ENCODE measurements around the gene SIRPD. TPM values are rescaled to one million over a fixed set of nuclear protein-coding genes. Genes with fewer than 3 reads are reported as not detected.

Gene SIRPD
- total RNA-seq, 1 donor from 2014 or later: not detected

DNA sequence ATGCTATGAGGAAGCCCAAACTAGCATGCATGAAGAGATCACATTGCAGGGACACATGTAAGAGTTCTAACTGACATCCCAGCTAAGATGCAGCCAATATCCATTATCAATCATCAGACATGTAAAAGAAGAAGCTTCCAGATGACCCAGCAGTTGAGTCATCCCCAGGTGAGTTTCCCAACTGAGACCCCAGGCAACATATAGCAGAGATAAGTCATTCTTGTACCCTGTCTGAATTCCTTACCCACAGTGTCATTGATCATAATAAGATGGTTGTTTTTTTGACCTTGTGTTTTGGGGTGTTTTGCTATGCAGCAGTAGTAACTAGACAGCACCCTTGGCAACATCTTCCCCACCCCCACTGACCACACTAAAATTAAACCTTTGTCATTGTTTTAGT is 18.9 kb downstream of the SIRPD start:
- TF ChIP-seq, protein P1, sequence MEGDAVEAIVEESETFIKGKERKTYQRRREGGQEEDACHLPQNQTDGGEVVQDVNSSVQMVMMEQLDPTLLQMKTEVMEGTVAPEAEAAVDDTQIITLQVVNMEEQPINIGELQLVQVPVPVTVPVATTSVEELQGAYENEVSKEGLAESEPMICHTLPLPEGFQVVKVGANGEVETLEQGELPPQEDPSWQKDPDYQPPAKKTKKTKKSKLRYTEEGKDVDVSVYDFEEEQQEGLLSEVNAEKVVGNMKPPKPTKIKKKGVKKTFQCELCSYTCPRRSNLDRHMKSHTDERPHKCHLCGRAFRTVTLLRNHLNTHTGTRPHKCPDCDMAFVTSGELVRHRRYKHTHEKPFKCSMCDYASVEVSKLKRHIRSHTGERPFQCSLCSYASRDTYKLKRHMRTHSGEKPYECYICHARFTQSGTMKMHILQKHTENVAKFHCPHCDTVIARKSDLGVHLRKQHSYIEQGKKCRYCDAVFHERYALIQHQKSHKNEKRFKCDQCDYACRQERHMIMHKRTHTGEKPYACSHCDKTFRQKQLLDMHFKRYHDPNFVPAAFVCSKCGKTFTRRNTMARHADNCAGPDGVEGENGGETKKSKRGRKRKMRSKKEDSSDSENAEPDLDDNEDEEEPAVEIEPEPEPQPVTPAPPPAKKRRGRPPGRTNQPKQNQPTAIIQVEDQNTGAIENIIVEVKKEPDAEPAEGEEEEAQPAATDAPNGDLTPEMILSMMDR (IDR thresholded peaks at IDR 0.05): no peak
- TF ChIP-seq EZH2phosphoT487 (IDR thresholded peaks at IDR 0.05): no peak
- no peak for TF ChIP-seq EZH2 (IDR thresholded peaks at IDR 0.05)
- no peak overlapping the region for H3K4me3 ChIP-seq
- no peaks in the 10 kb centered on the region for H3K79me2 ChIP-seq (ENCODE audit: low read depth)
- DNase-seq (ENCODE audit: low spot score): no peak
- no peak overlapping the region for H3K9ac ChIP-seq
- H3K9me3 ChIP-seq (ENCODE audit: low read depth): no peaks in the 10 kb centered on the region
- H3K4me1 ChIP-seq: no peaks in the 10 kb centered on the region
- no peaks in the 10 kb centered on the region for H3F3A ChIP-seq (ENCODE audit: low read depth)
- no peaks in the 10 kb centered on the region for H3K36me3 ChIP-seq
- H3K36me3 Mint-ChIP-seq: no peaks in the 10 kb centered on the region
- H4K20me1 ChIP-seq (ENCODE audit: low read depth): no peaks in the 10 kb centered on the region
- H3K4me2 ChIP-seq: no peak overlapping the region
- H3K27ac Mint-ChIP-seq: no peak overlapping the region
- no peak overlapping the region for H2AFZ ChIP-seq (replicated peaks)
- no peaks in the 10 kb centered on the region for H3K27me3 ChIP-seq
- no peaks in the 10 kb centered on the region for H3K9me3 Mint-ChIP-seq
- H3K27ac ChIP-seq: no peak overlapping the region
- H3K4me3 Mint-ChIP-seq: no peak overlapping the region
- peaks cover 2% of the 10 kb centered on the region for H3K27me3 Mint-ChIP-seq (ENCODE audit: insufficient read depth, low read depth)
- H3K4me1 Mint-ChIP-seq: no peaks in the 10 kb centered on the region

DNA sequence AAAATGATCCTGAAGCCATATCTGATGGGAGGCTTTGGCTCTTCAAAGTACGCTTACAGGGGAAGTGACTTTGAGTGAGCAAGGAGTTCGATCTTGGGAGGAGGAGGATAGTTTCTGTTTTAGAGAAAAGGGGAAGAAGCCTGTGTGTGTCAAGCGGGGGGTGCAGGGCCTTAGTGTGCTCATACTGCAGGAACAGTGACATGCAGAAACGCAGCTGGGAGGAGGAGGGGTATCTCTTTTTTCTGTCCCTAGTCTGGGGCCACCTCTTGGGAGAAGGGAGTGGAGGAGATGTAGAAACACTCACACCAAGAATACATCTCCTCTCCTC is 19.8 kb downstream of the SIRPD start:
- Histone ChIP-seq H3K9ac (no peak overlapping the region), H3K27me3 (no peaks in the 10 kb centered on the region), H3K36me3 (no peaks in the 10 kb centered on the region), H3K4me2 (no peak overlapping the region), H3K4me3 (no peak overlapping the region), H3K27ac (no peak overlapping the region), H2AFZ (replicated peaks) (no peak overlapping the region), H4K20me1 (ENCODE audit: low read depth) (no peaks in the 10 kb centered on the region), H3K4me1 (peaks cover 6% of the 10 kb centered on the region), H3F3A (ENCODE audit: low read depth) (no peaks in the 10 kb centered on the region), H3K79me2 (ENCODE audit: low read depth) (no peaks in the 10 kb centered on the region), H3K9me3 (ENCODE audit: low read depth) (no peaks in the 10 kb centered on the region)
- DNase-seq (ENCODE audit: low spot score): no peak
- Mint-ChIP-seq H3K27me3 (ENCODE audit: insufficient read depth, low read depth) (peaks cover 2% of the 10 kb centered on the region), H3K4me1 (no peaks in the 10 kb centered on the region), H3K27ac (no peak overlapping the region), H3K4me3 (no peak overlapping the region), H3K9me3 (no peaks in the 10 kb centered on the region), H3K36me3 (no peaks in the 10 kb centered on the region)
- TF ChIP-seq EZH2 (IDR thresholded peaks at IDR 0.05) (no peak), EZH2phosphoT487 (IDR thresholded peaks at IDR 0.05) (no peak)
- TF ChIP-seq, protein P1 (IDR thresholded peaks at IDR 0.05): no peak

DNA sequence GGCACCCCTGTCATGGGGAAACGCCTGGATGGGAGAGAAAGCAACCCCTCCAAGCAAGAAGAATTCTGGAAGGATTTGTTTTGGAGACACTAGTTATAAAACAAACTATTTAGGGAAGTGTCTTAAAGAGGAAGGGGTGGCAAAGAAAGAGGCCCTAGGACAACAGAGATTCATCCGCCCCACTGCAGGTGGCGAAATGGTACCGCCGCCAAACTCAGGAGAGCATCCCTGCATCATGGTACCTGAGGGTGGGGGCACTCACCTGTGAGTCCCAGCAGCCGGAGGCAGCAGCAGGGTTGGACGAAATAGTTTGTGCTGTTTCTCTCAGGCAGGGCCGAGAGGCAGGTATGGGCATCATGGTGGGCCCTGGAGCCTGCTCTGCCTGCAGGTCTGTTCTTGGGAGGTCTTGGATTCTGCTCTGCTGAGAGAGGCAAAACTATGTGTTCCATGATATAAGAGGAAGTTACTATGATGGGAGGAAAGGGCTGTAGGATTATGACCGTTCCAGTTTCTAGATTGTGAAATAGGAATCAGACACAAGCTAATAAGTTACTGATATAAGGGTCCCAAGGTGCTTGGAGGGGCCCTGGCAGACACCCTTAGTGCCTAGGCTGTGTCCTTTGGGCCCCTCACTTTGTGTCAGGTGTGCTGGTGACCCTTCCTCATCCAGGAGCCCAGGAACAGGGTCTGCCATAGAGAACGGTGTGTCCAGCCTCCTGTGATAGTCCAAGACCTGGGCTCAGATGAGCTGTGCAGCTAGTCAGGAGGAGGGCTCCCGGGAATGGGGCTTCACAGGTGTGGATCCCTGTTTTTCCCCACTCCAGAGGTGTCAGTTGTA is 20.4 kb downstream of the SIRPD start:
- H2AFZ ChIP-seq (replicated peaks): no peak overlapping the region
- no peaks in the 10 kb centered on the region for H3K79me2 ChIP-seq (ENCODE audit: low read depth)
- no peaks in the 10 kb centered on the region for H4K20me1 ChIP-seq (ENCODE audit: low read depth)
- no peak overlapping the region for H3K4me2 ChIP-seq
- no peak overlapping the region for H3K9ac ChIP-seq
- H3K27me3 Mint-ChIP-seq (ENCODE audit: insufficient read depth, low read depth): peaks cover 2% of the 10 kb centered on the region
- peaks cover 6% of the 10 kb centered on the region for H3K4me1 ChIP-seq
- no peak overlapping the region for H3K27ac Mint-ChIP-seq
- H3K36me3 Mint-ChIP-seq: no peaks in the 10 kb centered on the region
- H3F3A ChIP-seq (ENCODE audit: low read depth): no peaks in the 10 kb centered on the region
- H3K27me3 ChIP-seq: no peaks in the 10 kb centered on the region
- H3K4me3 Mint-ChIP-seq: no peak overlapping the region
- no peaks in the 10 kb centered on the region for H3K9me3 Mint-ChIP-seq
- no peak for TF ChIP-seq EZH2 (IDR thresholded peaks at IDR 0.05)
- TF ChIP-seq EZH2phosphoT487 (IDR thresholded peaks at IDR 0.05): no peak
- TF ChIP-seq, protein P1 (IDR thresholded peaks at IDR 0.05): no peak
- no peaks in the 10 kb centered on the region for H3K9me3 ChIP-seq (ENCODE audit: low read depth)
- no peaks in the 10 kb centered on the region for H3K36me3 ChIP-seq
- H3K4me1 Mint-ChIP-seq: no peaks in the 10 kb centered on the region
- no peak overlapping the region for H3K4me3 ChIP-seq
- no peak for DNase-seq (ENCODE audit: low spot score)
- H3K27ac ChIP-seq: no peak overlapping the region
